ENCODE data around the gene BAHD1.
"Not testable (repeated sequence)": the region's sequence is repeated elsewhere in the genome, so short reads cannot be mapped to it uniquely, and the experiment has no call there.

Gene BAHD1

GRCh38 chr15:40445421-40445922 lies 4.7 kb downstream of the BAHD1 start:
- no peak for DNase-seq (ENCODE audit: low read depth in 2 of 2)

GRCh38 chr15:40446144-40446543 lies 5.4 kb downstream of the BAHD1 start:
- DNase-seq (ENCODE audit: low read depth in 2 of 2), result no peak

- DNase-seq (ENCODE audit: low read depth in 2 of 2), result no peak
These were observed 7.6 kb downstream of the BAHD1 start for GRCh38 chr15:40448354-40448753.

GRCh38 chr15:40449275-40449674 lies 8.5 kb downstream of the BAHD1 start:
- DNase-seq (ENCODE audit: low read depth in 2 of 2), result no peak

- no peak for DNase-seq (ENCODE audit: low read depth in 2 of 2)
These were observed 9.3 kb downstream of the BAHD1 start for GRCh38 chr15:40450047-40450446.

- DNase-seq (ENCODE audit: low read depth in 2 of 2), result no peak
These were observed 10.9 kb downstream of the BAHD1 start for GRCh38 chr15:40451527-40452158.

- no peak for DNase-seq (ENCODE audit: low read depth in 2 of 2)
These were observed 11.7 kb downstream of the BAHD1 start for GRCh38 chr15:40452296-40453090.

GRCh38 chr15:40453941-40454340 lies 13.2 kb downstream of the BAHD1 start:
- DNase-seq (ENCODE audit: low read depth in 2 of 2), result not testable (repeated sequence)

GRCh38 chr15:40454904-40455391 lies 14.2 kb downstream of the BAHD1 start:
- DNase-seq (ENCODE audit: low read depth in 2 of 2), result no peak

- DNase-seq (ENCODE audit: low read depth in 2 of 2), result no peak
These were observed 15.6 kb downstream of the BAHD1 start for GRCh38 chr15:40456299-40456712.

- DNase-seq (ENCODE audit: low read depth in 2 of 2), result no peak
These were observed 16.0 kb downstream of the BAHD1 start for GRCh38 chr15:40456738-40457137.

GRCh38 chr15:40458495-40459371 lies 18.0 kb downstream of the BAHD1 start:
- DNase-seq (ENCODE audit: low read depth in 2 of 2), result no peak

GRCh38 chr15:40459391-40460015 lies 18.8 kb downstream of the BAHD1 start:
- DNase-seq (ENCODE audit: low read depth in 2 of 2), result no peak

GRCh38 chr15:40460404-40460803 lies 19.7 kb downstream of the BAHD1 start:
- DNase-seq (ENCODE audit: low read depth in 2 of 2), result no peak

- DNase-seq (ENCODE audit: low read depth in 2 of 2), result no peak
These were observed 21.2 kb downstream of the BAHD1 start for GRCh38 chr15:40461958-40462357.

GRCh38 chr15:40463279-40463678 lies 22.5 kb downstream of the BAHD1 start:
- no peak for DNase-seq (ENCODE audit: low read depth in 2 of 2)

- DNase-seq (ENCODE audit: low read depth in 2 of 2), result no peak
These were observed 23.3 kb downstream of the BAHD1 start for GRCh38 chr15:40463886-40464545.

GRCh38 chr15:40464595-40465185 lies 23.9 kb downstream of the BAHD1 start:
- no peak for DNase-seq (ENCODE audit: low read depth in 2 of 2)

GRCh38 chr15:40465939-40466338 lies 25.2 kb downstream of the BAHD1 start:
- DNase-seq (ENCODE audit: low read depth in 2 of 2), result no peak

GRCh38 chr15:40466426-40467260 lies 25.9 kb downstream of the BAHD1 start:
- DNase-seq (ENCODE audit: low read depth in 2 of 2), result no peak
